Muscle of leg (tissue), 11 donors: ENCODE results near the gene ANKRD63. TPM values are rescaled to one million over a fixed set of nuclear protein-coding genes. Genes with fewer than 3 reads are reported as not detected.

Source experiments
- DNase-seq: peaks from one replicate; pipeline ENCODE4 v3.0.0; 2013
- H3K27ac ChIP-seq: one replicate; pipeline ENCODE4 v1.5.1; 2013; ENCODE audit warnings: mild to moderate bottlenecking, low read length, control low read depth
- H3K27me3 ChIP-seq: one replicate; pipeline ENCODE4 v1.6.1; 2013; ENCODE audit warnings: low read length; ENCODE audit not compliant: control insufficient read depth, insufficient read depth
- H3K36me3 ChIP-seq: one replicate; pipeline ENCODE4 v1.6.1; 2013; ENCODE audit warnings: low read length; ENCODE audit not compliant: control insufficient read depth, insufficient read depth
- H3K4me1 ChIP-seq: one replicate; pipeline ENCODE4 v1.6.1; 2013; ENCODE audit warnings: low read length; ENCODE audit not compliant: control insufficient read depth, insufficient read depth
- H3K4me3 ChIP-seq: one replicate; pipeline ENCODE4 v1.5.1; 2013; ENCODE audit warnings: low read length, control low read depth
- H3K9me3 ChIP-seq: replicated peaks from 2 replicates; pipeline ENCODE4 v1.6.1; 2013; ENCODE audit warnings: low read depth, low read length; ENCODE audit not compliant: control insufficient read depth
- WGBS: methylation state at CpG from one replicate; pipeline ENCODE4 v1.1.5; 2013; ENCODE audit warnings: missing lambda C conversion rate; ENCODE audit not compliant: insufficient coverage; 5-methylcytosine and 5-hydroxymethylcytosine counted together
- polyA plus RNA-seq, 8 donors: library from polyadenylated mRNA; unstranded; fragments of 120-200 nt; gene quantifications; one replicate each; pipeline versions ENCODE4 v1.2.1 to v1.2.3, GENCODE V29; 2013; ENCODE audit warnings: inconsistent platforms in 1 of 8, low replicate concordance in 1 of 8; ENCODE audit not compliant: insufficient read length in 8 of 8, insufficient read depth in 1 of 8
- total RNA-seq: library from RNA; stranded (reverse); fragments of 120-200 nt; gene quantifications from one replicate; pipeline ENCODE4 v1.2.4, GENCODE V29; 2013

Gene ANKRD63
- total and polyA plus RNA-seq, 9 donors, result 0.11 to 0.22 (median 0.16) TPM; not detected in 3

- 23% methylated on average over 25 of the region's 27 CpGs for WGBS
- Histone ChIP-seq H3K9me3 (no peaks in the 10 kb centered on the region), H3K4me3 (no peak overlapping the region), H3K36me3 (no peaks in the 10 kb centered on the region), H3K4me1 (peaks cover 16% of the 10 kb centered on the region), H3K27ac (no peak overlapping the region), H3K27me3 (peaks cover 53% of the 10 kb centered on the region)
- no peak for DNase-seq
Measured at GRCh38 chr15:40252141-40252437, 30.8 kb downstream of the ANKRD63 start.

GRCh38 chr15:40251486-40252140, 31.3 kb downstream of the ANKRD63 start:
- no peak overlapping the region for H3K4me3 ChIP-seq
- DNase-seq, result no peak
- peaks cover 16% of the 10 kb centered on the region for H3K4me1 ChIP-seq
- H3K27ac ChIP-seq, result no peak overlapping the region
- no peaks in the 10 kb centered on the region for H3K36me3 ChIP-seq
- H3K27me3 ChIP-seq, result peaks cover 51% of the 10 kb centered on the region
- H3K9me3 ChIP-seq, result no peaks in the 10 kb centered on the region
- 79% methylated on average over 7 of the region's 10 CpGs for WGBS

DNA sequence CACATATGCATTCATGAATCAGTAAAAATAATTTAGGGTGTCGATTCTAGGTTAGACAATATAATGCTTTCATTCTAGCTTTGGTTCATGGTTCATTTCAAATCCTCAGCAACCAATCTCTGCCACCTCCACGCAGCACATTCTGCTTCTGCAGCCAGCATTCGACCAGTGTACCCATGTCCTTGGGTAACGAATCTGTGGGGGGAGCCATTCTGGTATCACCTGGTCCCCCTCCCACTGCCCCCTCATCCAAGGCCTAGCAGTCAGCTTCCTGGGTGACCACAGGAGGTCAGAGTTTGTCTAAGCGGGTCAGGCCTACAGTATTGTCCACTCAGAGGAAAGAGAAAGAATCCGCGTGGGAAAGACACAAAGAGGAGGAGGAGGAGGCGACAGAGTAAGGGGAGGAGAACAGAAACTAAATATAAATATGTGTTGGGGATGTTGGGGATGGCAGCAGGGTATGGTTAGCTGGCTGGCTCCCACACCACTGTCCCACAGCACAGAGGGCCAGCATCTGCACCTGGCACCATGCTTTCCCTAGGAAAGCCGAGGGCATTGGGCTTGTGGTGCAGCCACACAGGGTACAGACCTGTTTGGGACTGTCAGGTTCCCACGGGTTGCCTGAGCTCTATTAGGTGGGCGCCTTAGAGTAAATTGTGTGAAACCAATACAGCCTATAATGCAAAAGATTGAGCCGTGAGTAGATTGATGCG, 31.9 kb downstream of the ANKRD63 start:
- Histone ChIP-seq H3K9me3 (no peaks in the 10 kb centered on the region), H3K27ac (no peak overlapping the region), H3K4me1 (peaks cover 16% of the 10 kb centered on the region), H3K36me3 (no peaks in the 10 kb centered on the region), H3K27me3 (peaks cover 51% of the 10 kb centered on the region), H3K4me3 (no peak overlapping the region)
- WGBS, result 74% methylated on average over 9 of the region's 13 CpGs
- DNase-seq, result no peak

- H3K4me3 ChIP-seq, result no peak overlapping the region
- WGBS, result 92% methylated on average over 5 of the region's 8 CpGs
- peaks cover 16% of the 10 kb centered on the region for H3K4me1 ChIP-seq
- DNase-seq, result no peak
- no peaks in the 10 kb centered on the region for H3K36me3 ChIP-seq
- H3K9me3 ChIP-seq, result no peaks in the 10 kb centered on the region
- no peak overlapping the region for H3K27ac ChIP-seq
- H3K27me3 ChIP-seq, result peaks cover 49% of the 10 kb centered on the region
Measured at GRCh38 chr15:40250304-40250656, 32.6 kb downstream of the ANKRD63 start.

- peaks cover 46% of the 10 kb centered on the region for H3K27me3 ChIP-seq
- H3K27ac ChIP-seq, result no peak overlapping the region
- H3K4me1 ChIP-seq, result peaks cover 16% of the 10 kb centered on the region
- no peaks in the 10 kb centered on the region for H3K36me3 ChIP-seq
- no peak for DNase-seq
- no peak overlapping the region for H3K4me3 ChIP-seq
- no peaks in the 10 kb centered on the region for H3K9me3 ChIP-seq
- WGBS, result 67% methylated on average over 5 of the region's 11 CpGs
Measured at GRCh38 chr15:40249477-40250303, 33.2 kb downstream of the ANKRD63 start.

DNA sequence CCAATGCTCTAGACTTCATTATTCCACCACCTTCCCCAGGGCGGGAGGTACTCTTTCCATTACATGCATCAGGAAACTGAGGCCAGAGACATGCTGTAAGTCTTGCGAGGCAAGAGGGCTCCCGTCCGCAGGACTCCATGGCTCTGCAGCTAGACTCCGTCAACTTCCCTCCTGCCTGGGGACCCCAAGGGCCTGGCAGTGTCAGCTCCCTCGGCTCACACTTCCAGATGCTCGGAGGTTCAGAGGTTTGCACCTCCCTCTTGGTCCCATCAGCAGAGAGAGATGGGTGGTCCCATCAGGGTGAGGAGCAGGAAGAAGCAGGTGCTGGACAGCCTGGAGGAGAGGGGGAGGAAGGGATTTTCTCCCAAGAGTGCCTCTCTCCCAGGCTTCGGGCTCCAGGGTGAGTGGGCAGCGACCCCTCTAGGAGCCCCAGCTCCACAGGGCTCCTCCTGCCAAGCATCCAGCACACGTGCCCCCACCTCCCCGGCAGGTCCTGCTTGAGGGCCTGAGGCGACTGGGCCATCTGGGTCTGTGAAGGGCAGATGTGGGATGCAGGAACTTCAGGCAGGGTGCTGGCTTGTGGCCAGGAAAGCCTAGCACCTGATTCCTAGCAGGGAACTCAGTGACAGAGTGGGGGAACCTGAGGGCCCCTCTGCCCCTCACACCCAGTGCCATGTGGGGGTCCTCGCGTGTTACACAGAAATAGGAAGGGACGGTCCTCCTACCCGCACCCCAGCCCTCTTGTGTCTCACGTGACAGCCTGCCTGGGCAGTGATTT, 34.7 kb downstream of the ANKRD63 start:
- DNase-seq, result no peak

DNA sequence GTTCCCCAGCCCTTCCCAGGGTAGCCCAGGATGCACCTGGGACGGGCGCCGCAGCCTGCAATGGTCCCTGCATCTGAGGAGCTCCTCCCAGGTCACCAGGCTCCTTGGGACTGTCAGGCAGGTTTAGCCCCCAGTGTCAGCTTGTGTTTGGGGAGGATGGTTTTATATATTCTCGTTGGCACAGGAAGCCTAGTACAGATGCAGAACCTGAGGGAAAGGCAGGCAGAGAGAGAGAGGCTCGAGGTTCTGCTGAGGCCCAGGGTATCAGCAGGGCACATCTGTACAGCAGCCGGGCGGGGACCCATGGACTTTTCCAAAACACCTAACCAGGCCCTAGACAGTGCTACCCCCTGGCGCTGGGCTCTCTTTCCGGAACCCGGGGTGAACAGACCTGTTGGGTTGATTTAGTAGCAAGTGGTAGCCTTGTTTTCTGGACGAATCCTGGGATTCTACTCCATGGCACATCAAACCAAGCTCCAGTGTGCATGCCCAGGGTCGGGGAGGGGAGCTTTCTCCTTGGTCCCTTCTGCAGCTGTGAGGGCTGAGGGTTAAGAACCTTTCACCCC, 35.4 kb downstream of the ANKRD63 start:
- no peak overlapping the region for H3K4me3 ChIP-seq
- no peak overlapping the region for H3K27ac ChIP-seq
- peaks cover 5% of the 10 kb centered on the region for H3K4me1 ChIP-seq
- 100% methylated on average over 3 of the region's 12 CpGs for WGBS
- peaks cover 27% of the 10 kb centered on the region for H3K27me3 ChIP-seq
- DNase-seq, result no peak
- no peaks in the 10 kb centered on the region for H3K9me3 ChIP-seq
- no peaks in the 10 kb centered on the region for H3K36me3 ChIP-seq

More for the DNA sequence above, 34.7 kb downstream of the ANKRD63 start:
- 85% methylated on average over 8 of the region's 17 CpGs for WGBS
- H3K36me3 ChIP-seq, result no peaks in the 10 kb centered on the region
- H3K27ac ChIP-seq, result no peak overlapping the region
- H3K4me1 ChIP-seq, result peaks cover 10% of the 10 kb centered on the region
- H3K27me3 ChIP-seq, result peaks cover 34% of the 10 kb centered on the region
- H3K4me3 ChIP-seq, result no peak overlapping the region
- H3K9me3 ChIP-seq, result no peaks in the 10 kb centered on the region

DNA sequence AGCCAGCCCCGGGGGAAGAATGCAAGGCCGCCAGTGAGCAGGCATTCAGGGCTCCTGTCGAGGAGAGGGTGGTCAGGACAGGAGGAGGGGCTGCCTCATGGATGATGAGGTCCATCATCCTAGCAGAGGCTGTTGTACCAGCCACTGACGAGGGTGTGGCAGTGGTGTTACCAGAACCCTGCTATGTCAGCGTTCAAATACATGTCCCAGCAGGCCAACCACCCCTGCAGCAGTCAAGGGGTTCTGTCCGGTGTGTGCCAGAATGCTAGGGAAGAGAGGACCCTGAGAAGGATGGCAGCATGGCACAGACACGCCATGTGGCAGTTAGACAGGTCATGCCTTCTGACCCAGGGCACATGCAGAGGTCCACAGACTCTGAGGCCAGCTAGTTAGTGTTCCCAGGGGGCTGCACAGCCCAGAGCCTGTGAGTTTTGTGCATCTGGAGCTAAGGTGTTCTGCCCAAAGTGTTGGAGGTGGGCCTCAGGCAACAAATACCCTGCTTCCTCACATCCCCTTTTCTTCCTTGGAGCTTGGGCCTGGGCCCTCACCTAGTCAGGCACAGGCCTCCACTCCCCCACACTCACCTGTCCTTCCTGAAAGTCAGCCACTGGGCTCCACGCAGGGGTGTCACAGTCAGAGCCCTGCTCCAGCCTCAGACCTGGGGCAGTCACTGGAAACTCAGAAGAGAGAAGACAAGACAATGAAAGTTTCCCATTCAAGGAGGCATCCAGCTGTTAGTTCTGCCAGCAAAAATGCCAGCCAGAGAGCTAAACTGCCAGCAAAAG, 36.2 kb downstream of the ANKRD63 start:
- H3K27ac ChIP-seq, result no peak overlapping the region
- WGBS, result 87% methylated on average over 8 of the region's 8 CpGs
- H3K9me3 ChIP-seq, result no peaks in the 10 kb centered on the region
- H3K4me3 ChIP-seq, result no peak overlapping the region
- H3K27me3 ChIP-seq, result peaks cover 19% of the 10 kb centered on the region
- H3K36me3 ChIP-seq, result no peaks in the 10 kb centered on the region
- H3K4me1 ChIP-seq, result peaks cover 2% of the 10 kb centered on the region
- no peak for DNase-seq

- no peak for DNase-seq
- H3K27me3 ChIP-seq, result peaks cover 10% of the 10 kb centered on the region
- WGBS, result 68% methylated on average over 5 of the region's 9 CpGs
- H3K27ac ChIP-seq, result no peak overlapping the region
- no peaks in the 10 kb centered on the region for H3K9me3 ChIP-seq
- H3K36me3 ChIP-seq, result no peaks in the 10 kb centered on the region
- no peak overlapping the region for H3K4me3 ChIP-seq
- H3K4me1 ChIP-seq, result peaks cover 2% of the 10 kb centered on the region
Measured at GRCh38 chr15:40245666-40246450, 37.0 kb downstream of the ANKRD63 start.
